Esophagus squamous epithelium (tissue), 5 donors: ENCODE results near the gene FIBP. TPM values are rescaled to one million over a fixed set of nuclear protein-coding genes. Genes with fewer than 3 reads are reported as not detected.

Source experiments
- DNase-seq: peaks from one replicate; lab custom pipeline; 2025; lab: John Stamatoyannopoulos, UW
- H3K27ac ChIP-seq, 4 donors: fragments of 200-600 bp; sonication (generic); one replicate each; pipeline ENCODE4 v1.5.1; 2016 to 2019; ENCODE audit warnings: mild to moderate bottlenecking in 1 of 4
- H3K27me3 ChIP-seq, 4 donors: fragments of 200-600 bp; sonication (generic); 1 replicate in 3 of 4; 2 replicates in 1 of 4; pipeline versions ENCODE4 v1.5.1 to v1.6.0; 2017 to 2021; ENCODE audit warnings: antibody characterized with exemption in 1 of 4
- H3K36me3 ChIP-seq, 3 donors: fragments of 200-600 bp; sonication (generic); one replicate each; pipeline ENCODE4 v1.5.1; 2016 to 2019
- H3K4me1 ChIP-seq, 3 donors: fragments of 200-600 bp; sonication (generic); one replicate each; pipeline ENCODE4 v1.5.1; 2017 to 2019
- H3K4me3 ChIP-seq, 4 donors: fragments of 200-600 bp; sonication (generic); 1 replicate in 3 of 4; 2 replicates in 1 of 4; pipeline ENCODE4 v1.5.1; 2016 to 2019; ENCODE audit warnings: mild to moderate bottlenecking in 2 of 4, moderate library complexity in 1 of 4
- H3K9me3 ChIP-seq, 3 donors: fragments of 200-600 bp; sonication (generic); one replicate each; pipeline ENCODE4 v1.5.1; 2016 to 2019
- POLR2A ChIP-seq, 4 donors: fragments of 450-650 bp; IDR thresholded peaks; one replicate each; pipeline ENCODE4 v1.6.1; 2017; ENCODE audit warnings: antibody characterized with exemption in 4 of 4, mild to moderate bottlenecking in 4 of 4, moderate library complexity in 3 of 4
- WGBS, 2 donors: methylation state at CpG; one replicate each; pipeline ENCODE4 v1.1.5; 2018; 5-methylcytosine and 5-hydroxymethylcytosine counted together
- intact Hi-C: fragments of 100-400 bp; cut with DNase I; formaldehyde crosslinking; loops from one replicate; pipeline ENCODE4 v1.15.0; 2022
- total RNA-seq, 4 donors: library from RNA; depleted of rRNA; stranded (reverse); fragments of >200 nt; gene quantifications; one replicate each; pipeline ENCODE4 v1.1.0, GENCODE V29; 2016
- TF ChIP-seq, protein P1 (sequence below), 6 experiments: fragments of 450-650 bp in 4 of 6; fragments of 200-600 bp in 2 of 6; sonication (generic) in 2 of 6; IDR thresholded peaks; one replicate each; pipeline ENCODE4 v1.5.1; 2016 to 2019; ENCODE audit warnings: antibody characterized with exemption in 6 of 6, mild to moderate bottlenecking in 4 of 6, moderate library complexity in 4 of 6
- donor health status: DM: yes; HTN: yes; CAD: no.

Gene FIBP
- total RNA-seq, 4 donors from 2014 or later, result 35.7 to 60.1 (median 38.4) TPM

- Histone ChIP-seq H3K4me1 (peaks cover 10 to 50% (median 14%) of the 10 kb centered on the region in 3 donors), H3K9me3 (no peaks in the 10 kb centered on the region), H3K4me3 (no peak overlapping the region), H3K27ac (no peak overlapping the region), H3K27me3 (no peaks in the 10 kb centered on the region), H3K36me3 (peaks cover 17 to 52% (median 26%) of the 10 kb centered on the region in 3 donors)
- TF ChIP-seq POLR2A (IDR thresholded peaks at IDR 0.05), result no peak
- TF ChIP-seq, protein P1, sequence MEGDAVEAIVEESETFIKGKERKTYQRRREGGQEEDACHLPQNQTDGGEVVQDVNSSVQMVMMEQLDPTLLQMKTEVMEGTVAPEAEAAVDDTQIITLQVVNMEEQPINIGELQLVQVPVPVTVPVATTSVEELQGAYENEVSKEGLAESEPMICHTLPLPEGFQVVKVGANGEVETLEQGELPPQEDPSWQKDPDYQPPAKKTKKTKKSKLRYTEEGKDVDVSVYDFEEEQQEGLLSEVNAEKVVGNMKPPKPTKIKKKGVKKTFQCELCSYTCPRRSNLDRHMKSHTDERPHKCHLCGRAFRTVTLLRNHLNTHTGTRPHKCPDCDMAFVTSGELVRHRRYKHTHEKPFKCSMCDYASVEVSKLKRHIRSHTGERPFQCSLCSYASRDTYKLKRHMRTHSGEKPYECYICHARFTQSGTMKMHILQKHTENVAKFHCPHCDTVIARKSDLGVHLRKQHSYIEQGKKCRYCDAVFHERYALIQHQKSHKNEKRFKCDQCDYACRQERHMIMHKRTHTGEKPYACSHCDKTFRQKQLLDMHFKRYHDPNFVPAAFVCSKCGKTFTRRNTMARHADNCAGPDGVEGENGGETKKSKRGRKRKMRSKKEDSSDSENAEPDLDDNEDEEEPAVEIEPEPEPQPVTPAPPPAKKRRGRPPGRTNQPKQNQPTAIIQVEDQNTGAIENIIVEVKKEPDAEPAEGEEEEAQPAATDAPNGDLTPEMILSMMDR (IDR thresholded peaks at IDR 0.05), result no peak
- DNase-seq, result no peak
- intact Hi-C loops, result no loop called here
- 82% methylated on average over 10 of the region's 19 CpGs; no CpG with 5 or more reads in 1 of the 2 donors for WGBS, 2 donors
These were observed 20.1 kb downstream of the FIBP start for GRCh38 chr11:65868076-65868667.

- 68 to 84% methylated on average over 13 to 20 of the region's 29 CpGs for WGBS, 2 donors
- H3K36me3 ChIP-seq, result peaks cover 17 to 59% (median 31%) of the 10 kb centered on the region in 3 donors
- TF ChIP-seq POLR2A (IDR thresholded peaks at IDR 0.05), result no peak
- TF ChIP-seq, protein P1 (IDR thresholded peaks at IDR 0.05), result no peak
- DNase-seq, result no peak
- intact Hi-C loops, result no loop called here
- H3K4me1 ChIP-seq, result peaks cover 3 to 49% (median 11%) of the 10 kb centered on the region in 3 donors
- H3K27me3 ChIP-seq, result no peaks in the 10 kb centered on the region
- no peak overlapping the region for H3K4me3 ChIP-seq
- H3K27ac ChIP-seq, result no peak overlapping the region
- no peaks in the 10 kb centered on the region for H3K9me3 ChIP-seq
These were observed 20.8 kb downstream of the FIBP start for GRCh38 chr11:65867284-65868071.

- no peaks in the 10 kb centered on the region for H3K27me3 ChIP-seq
- no peak overlapping the region for H3K27ac ChIP-seq
- no peaks in the 10 kb centered on the region for H3K9me3 ChIP-seq
- TF ChIP-seq, protein P1 (IDR thresholded peaks at IDR 0.05), result no peak
- no peak for TF ChIP-seq POLR2A (IDR thresholded peaks at IDR 0.05)
- WGBS, 2 donors, result 76 to 95% methylated on average over 11 to 15 of the region's 21 CpGs
- DNase-seq, result no peak
- H3K4me1 ChIP-seq, result peaks cover 3 to 49% (median 16%) of the 10 kb centered on the region in 3 donors
- H3K4me3 ChIP-seq, result no peak overlapping the region
- peaks cover 17 to 67% (median 39%) of the 10 kb centered on the region in 3 donors for H3K36me3 ChIP-seq
- intact Hi-C loops, result no loop called here
These were observed 21.6 kb downstream of the FIBP start for GRCh38 chr11:65866509-65867283.

- intact Hi-C loops, result no loop called here
- Histone ChIP-seq H3K36me3 (peaks cover 17 to 69% (median 39%) of the 10 kb centered on the region in 3 donors), H3K27ac (no peak overlapping the region), H3K4me1 (peaks cover 10 to 49% (median 16%) of the 10 kb centered on the region in 3 donors), H3K9me3 (no peaks in the 10 kb centered on the region), H3K4me3 (no peak overlapping the region), H3K27me3 (no peaks in the 10 kb centered on the region)
- DNase-seq, result no peak
- TF ChIP-seq POLR2A (IDR thresholded peaks at IDR 0.05), result no peak
- TF ChIP-seq, protein P1 (IDR thresholded peaks at IDR 0.05), result no peak
- 85 to 90% methylated on average over 3 to 5 of the region's 9 CpGs for WGBS, 2 donors
These were observed 22.6 kb downstream of the FIBP start for GRCh38 chr11:65865550-65866172.
